ENCODE results near the gene GAA.

The GAA gene

DNA sequence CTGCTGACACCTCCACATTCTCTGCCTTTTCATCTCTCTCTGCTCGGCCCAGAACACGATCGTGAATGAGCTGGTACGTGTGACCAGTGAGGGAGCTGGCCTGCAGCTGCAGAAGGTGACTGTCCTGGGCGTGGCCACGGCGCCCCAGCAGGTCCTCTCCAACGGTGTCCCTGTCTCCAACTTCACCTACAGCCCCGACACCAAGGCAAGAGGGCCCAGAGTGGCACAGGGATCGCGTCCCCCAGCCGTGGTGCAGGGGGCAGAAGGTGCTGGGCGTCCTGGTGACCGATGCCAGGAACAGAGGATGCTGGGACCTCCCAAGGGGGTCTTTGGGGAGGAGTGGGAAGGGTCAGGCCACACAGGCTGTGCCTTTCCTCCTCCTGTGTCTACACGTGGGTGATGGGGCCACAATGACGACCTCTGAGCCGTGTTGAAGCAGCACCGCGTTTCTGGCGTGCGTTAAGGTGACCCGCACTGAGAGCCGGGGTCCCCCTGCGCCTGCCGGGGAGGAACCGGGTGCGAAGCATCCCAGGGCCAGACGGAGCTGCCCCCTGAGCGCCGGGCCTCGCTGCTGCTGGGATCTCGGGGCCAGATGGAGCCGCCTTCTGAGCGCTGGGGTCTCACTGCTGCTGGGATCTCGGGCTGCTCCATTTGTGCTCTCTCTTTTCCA, 17.4 kb downstream of the GAA start:
- DNase-seq = no peak

DNA sequence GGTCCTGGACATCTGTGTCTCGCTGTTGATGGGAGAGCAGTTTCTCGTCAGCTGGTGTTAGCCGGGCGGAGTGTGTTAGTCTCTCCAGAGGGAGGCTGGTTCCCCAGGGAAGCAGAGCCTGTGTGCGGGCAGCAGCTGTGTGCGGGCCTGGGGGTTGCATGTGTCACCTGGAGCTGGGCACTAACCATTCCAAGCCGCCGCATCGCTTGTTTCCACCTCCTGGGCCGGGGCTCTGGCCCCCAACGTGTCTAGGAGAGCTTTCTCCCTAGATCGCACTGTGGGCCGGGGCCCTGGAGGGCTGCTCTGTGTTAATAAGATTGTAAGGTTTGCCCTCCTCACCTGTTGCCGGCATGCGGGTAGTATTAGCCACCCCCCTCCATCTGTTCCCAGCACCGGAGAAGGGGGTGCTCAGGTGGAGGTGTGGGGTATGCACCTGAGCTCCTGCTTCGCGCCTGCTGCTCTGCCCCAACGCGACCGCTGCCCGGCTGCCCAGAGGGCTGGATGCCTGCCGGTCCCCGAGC, 17.9 kb downstream of the GAA start:
- DNase-seq = no peak

GRCh38 chr17:80119839-80120238, 18.5 kb downstream of the GAA start:
- DNase-seq = no peak

GRCh38 chr17:80122026-80122575, 20.7 kb downstream of the GAA start:
- DNase-seq = no peak

DNA sequence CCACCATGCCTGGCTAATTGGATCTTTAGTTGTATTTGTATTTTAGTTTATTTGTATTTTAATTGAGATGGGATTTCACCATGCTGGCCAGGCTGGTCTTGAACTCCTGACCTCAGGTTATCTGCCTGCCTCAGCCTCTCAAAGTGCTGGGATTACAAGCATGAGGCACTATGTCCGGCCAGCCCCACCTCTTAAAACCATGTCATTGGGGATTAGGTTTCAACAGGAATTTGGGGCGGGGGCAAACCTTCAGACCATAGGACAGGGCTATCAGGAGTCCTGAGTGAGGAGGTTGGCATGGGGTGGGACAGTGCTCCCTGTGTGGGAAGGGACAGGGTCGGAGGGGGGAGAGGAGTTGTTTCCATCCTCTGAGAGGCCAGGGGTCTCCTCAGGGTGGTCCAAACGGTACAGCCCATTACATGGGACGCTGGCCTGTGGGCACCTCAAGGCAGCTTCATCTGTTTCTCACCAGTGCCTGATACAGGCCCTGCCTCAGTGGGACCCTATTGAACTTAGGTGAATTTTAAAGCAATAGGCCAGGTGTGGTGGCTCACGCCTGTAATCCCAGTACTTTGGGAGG, 21.6 kb downstream of the GAA start:
- no peak for DNase-seq

DNA sequence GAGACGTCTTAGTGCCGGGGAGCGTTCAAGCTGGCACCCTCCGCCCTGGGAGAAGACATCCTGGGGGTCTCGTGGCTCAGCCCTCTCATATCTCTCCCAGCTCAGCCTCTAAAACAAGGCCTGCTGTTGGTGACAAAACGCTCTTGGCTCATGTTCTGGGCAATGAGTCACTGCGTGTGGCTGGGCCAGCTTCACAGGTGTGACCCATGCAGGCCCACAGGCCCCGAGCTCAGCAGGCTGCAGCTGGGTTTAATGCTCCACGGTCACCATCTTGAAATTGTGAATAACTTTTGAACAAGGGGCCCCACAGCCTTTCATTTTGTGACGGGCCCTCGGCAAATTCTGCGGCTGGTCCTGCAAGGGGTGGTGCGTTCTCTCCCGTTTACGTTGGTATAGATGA, 22.4 kb downstream of the GAA start:
- no peak for DNase-seq

GRCh38 chr17:80124351-80124981, 23.1 kb downstream of the GAA start:
- DNase-seq = no peak

- DNase-seq = no peak
Measured at GRCh38 chr17:80125656-80126448, 24.5 kb downstream of the GAA start.

- no peak for DNase-seq
Measured at GRCh38 chr17:80126449-80126715, 25.0 kb downstream of the GAA start.

GRCh38 chr17:80129006-80129565, 27.7 kb downstream of the GAA start:
- no peak for DNase-seq

DNA sequence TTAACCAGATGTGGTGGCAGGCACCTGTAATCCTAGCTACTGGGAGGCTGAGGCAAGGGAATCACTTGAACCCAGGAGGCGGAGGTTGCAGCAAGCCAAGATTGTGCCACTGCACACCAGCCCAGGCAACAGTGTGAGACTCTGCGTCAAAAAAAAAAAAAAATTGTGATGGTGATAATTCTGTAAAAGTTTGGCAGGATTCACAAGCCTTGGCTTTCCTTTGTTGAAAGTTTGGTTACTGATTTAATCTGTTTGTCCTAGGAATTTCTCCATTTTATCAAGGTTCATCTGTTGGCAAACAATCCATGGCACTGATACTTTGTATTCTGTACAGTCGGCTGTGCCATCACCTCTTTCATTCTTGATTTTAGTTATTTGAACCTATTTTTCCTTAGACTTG, 29.6 kb downstream of the GAA start:
- no peak for DNase-seq

DNA sequence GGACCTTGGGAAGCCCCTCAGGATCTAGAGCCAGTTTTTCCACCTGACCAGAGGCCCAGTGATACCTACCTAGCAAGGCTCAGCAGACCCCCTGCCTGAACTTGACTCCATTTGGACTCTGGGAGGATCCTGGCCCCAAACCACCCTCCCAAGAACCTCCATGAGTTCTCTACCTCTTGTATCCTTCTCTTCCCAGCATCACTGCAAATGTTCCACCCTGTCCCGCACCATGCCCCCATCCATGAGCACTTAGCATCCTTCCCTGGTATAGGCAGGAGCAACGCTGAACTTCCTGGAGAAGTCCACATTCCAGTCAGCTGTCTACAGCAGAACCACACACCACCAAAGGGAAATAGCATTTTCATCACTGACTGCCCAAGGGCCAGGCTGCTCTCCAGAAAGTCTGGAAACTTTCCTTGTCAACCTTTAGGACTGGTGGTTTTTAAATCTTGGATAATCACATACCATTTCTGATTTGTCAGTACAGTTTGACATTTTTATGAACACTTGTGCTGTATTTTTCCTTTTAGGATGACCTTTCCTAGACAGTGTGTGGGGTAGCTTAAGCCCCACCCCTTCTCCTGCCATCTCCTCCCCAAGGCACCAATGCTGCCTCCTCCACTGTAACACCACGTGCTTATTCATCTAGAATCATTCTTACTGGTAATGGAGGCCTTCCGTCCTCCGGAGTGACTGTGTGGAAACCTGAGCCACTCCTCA, 31.7 kb downstream of the GAA start:
- no peak for DNase-seq

- no peak for DNase-seq
Measured at GRCh38 chr17:80133626-80133970, 32.2 kb downstream of the GAA start.

DNA sequence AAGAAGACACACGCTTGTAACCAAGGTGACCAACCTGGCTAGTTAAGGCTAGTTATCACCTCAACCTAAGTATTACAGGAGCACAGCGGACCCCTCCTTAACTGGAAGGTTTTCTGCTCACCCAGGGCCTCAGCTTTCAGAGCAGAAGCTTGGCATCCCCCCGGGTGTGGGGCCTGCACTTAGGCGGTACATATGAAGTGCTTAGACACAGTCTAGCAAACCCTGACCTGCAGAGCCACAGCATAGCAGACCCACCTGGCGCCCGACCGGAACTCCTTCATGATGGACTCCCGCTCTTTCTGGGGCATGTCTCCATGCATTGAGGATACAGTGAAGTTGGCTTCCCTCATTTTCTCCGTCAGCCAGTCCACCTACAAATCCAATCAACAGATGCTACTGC, 35.8 kb downstream of the GAA start:
- no peak for DNase-seq

DNA sequence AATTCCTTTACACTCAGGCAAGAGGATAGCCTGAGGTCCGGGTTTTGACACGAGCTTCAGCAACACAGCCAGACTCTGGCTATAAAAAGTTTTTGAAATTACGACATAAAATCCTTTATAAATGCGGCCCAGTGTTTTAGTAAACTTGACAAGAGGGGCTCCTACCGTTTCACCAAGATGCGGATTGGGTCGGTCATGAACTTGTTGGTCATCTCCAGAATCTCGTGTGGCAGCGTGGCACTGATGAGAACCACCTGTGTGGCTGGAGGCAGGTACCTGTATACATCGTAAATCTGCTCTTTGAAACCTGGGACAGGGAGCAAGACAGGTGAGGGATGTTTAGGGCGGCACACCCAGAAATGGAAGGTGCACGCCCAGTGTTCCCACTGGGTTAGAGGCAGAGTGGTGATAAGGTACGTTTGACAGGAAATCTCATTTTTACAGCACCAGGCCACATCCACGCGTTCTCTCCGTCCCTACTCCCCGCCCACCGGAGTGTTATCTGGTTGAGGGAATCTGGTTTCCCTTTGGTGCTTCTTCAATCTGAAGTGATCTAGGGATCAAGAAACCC, 37.6 kb downstream of the GAA start:
- DNase-seq = no peak

DNA sequence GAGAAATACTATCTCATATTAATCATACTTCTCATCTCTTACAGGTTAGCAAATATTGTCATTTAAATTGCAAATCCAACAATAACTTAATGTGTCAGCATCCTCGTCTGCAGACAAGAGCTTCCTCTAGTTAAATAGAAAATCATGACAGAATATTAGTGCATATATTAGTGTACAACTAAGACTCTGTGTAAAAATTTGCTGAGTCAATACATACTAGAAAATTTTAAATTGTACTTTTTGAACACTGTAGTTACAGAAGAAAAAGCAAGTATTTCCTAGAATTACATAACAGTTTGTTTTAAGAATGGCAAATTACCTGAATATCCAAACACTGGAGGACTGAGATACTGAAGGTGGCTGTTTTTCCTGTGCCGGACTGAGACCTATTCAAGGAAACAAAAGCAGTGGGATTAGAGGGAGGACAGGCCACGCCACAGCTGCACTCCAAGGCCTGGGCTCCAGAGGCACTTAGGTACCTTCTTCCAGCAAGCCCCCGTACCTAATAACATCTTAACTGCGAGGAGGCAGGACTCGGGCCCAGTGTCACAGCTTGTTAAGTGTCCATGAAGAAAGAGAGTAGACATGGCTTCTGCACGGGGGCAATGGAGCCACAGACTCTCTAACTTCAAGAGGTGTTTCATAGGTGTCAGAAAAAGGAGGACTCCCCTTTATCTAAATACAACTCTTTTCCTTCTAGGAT, 40.2 kb downstream of the GAA start:
- DNase-seq = no peak

DNA sequence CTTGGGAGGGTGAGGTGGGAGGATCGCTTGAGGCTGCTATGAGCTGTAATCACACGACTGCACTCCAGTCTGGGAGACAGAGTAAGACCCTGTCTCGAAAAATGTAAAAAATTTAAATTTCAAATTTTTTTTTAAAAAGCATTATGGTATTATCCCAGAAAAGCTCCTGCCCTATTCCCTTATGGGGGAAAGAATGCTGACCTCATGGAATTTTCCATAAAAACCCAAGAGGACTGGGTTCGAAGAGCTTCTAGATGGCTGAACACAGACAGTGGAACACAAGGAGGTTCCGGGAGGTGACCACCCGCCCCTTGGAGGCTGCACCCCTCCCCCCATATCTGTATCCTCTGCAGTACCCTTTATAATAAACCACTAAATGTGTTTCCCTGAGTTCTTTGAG, 41.5 kb downstream of the GAA start:
- DNase-seq = no peak

DNA sequence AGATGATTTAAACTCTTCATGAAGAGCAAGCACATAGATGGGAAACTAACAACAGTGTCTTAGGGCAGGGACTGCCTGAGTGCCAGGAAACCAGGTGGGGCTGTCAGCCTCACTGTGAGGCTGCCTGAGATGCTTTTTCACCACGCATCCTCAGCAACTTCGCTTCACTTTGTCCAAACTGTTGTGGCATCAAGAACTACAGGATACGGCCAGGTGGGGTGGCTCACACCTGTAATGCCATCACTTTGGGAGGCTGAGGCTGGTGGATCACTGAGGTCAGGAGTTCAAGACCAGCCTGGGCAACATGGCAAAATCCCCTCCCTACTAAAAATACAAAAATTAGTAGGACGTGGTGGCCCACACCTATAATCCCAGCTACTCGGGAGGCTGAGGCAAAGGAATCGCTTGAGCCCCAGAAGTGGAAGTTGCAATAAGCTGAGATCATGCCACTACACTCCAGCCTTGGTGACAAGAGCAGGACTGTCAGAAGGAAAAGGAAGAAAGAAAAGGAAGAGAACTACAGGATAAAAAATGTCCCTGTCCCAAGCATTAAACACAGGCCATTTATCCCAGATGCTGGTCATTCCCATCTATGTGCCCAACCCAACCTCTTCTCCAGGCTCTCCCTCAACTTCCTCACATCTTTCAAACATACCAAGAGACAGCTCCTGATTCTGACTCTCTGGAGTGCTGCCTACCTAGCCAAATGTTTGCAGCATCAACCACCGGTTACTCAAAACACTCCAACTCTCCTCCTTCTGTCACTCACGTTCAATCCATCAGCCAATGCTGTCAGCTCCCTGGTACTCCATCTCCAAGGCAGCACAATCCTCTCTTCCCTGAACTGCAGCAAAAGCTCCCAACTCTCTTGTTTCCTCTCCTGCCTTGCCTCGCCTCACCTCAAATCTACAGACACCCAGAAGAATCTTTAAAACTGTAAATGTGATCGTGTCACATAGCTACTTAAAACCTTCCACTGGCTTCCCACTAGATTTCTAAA, 44.0 kb downstream of the GAA start:
- no peak for DNase-seq

GRCh38 chr17:80146121-80147034, 45.0 kb downstream of the GAA start:
- no peak for DNase-seq
